GM12874 (cell line): ENCODE measurements around the gene UGT3A2.

Experiments used
- CTCF ChIP-seq: IDR thresholded peaks from 2 replicates; pipeline ENCODE4 v1.5.1; 2011; ENCODE audit warnings: low read depth, mild to moderate bottlenecking, control low read depth, low read length, moderate library complexity; ENCODE audit not compliant: insufficient read depth

The UGT3A2 gene

GRCh38 chr5:36066540-36067210 is at the start of gene UGT3A2:
Gene UGT3A2, minus strand, starts transcription at chr5:36066882. Its CDS starts 93 bp downstream, at chr5:36066789.
- no peak for TF ChIP-seq CTCF

- no peak for TF ChIP-seq CTCF
These were observed 44.6 kb upstream of the UGT3A2 start for GRCh38 chr5:36111238-36111637.

- TF ChIP-seq CTCF, result no peak
These were observed 42.2 kb upstream of the UGT3A2 start for GRCh38 chr5:36108758-36109460.

GRCh38 chr5:36105819-36106218 is 39.1 kb upstream of the UGT3A2 start:
- TF ChIP-seq CTCF, result no peak

- TF ChIP-seq CTCF, result no peak
These were observed 33.1 kb upstream of the UGT3A2 start for GRCh38 chr5:36099748-36100147.

GRCh38 chr5:36096486-36096885 is 29.8 kb upstream of the UGT3A2 start:
- no peak for TF ChIP-seq CTCF

- peak; percentile 64 for TF ChIP-seq CTCF
These were observed 23.3 kb upstream of the UGT3A2 start for GRCh38 chr5:36089989-36090388.
